Measurements from ENCODE around the gene GATA6. TPM values are rescaled to one million over a fixed set of nuclear protein-coding genes. Genes with fewer than 3 reads are reported as not detected.

GATA6 gene
- total and polyA plus RNA-seq, 2 of the 13 experiments (the other 11 are each of a cell fraction or from before 2014, with no cell fraction given) = 0.84 to 3.2 TPM

DNA sequence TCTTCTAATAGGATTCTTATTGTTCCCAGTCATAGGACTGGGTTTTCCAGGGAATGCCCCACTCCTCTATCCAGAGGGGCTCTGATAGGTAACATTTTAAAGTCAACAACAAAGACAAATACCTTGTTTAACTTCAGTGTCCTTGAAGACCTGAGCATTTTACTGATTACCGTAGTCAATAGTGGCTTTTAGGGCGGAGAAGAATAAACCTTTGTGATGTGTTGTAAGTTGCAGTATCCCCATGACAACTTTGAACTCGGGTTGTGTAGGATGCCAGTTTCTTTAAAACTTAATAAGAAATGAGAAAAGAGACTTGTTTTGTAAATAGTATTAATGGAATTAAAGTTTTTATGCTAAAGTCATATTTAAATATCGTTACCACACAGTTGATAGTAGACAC is 6.0 kb downstream of the GATA6 start (continued):
- TF ChIP-seq, protein P1, sequence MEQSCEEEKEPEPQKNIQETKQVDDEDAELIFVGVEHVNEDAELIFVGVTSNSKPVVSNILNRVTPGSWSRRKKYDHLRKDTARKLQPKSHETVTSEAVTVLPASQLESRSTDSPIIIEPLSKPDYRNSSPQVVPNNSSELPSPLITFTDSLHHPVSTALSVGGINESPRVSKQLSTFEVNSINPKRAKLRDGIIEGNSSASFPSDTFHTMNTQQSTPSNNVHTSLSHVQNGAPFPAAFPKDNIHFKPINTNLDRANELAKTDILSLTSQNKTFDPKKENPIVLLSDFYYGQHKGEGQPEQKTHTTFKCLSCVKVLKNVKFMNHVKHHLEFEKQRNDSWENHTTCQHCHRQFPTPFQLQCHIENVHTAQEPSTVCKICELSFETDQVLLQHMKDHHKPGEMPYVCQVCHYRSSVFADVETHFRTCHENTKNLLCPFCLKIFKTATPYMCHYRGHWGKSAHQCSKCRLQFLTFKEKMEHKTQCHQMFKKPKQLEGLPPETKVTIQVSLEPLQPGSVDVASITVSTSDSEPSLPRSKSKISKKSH (CRISPR knock-in tag; IDR thresholded peaks at IDR 0.05; ENCODE audit: borderline replicate concordance) = no peak
- TF ChIP-seq ZBTB40 (IDR thresholded peaks at IDR 0.05) = no peak
- TF ChIP-seq ZBTB40 (CRISPR knock-in tag; IDR thresholded peaks at IDR 0.05) = no peak
- TF ChIP-seq, protein P2, sequence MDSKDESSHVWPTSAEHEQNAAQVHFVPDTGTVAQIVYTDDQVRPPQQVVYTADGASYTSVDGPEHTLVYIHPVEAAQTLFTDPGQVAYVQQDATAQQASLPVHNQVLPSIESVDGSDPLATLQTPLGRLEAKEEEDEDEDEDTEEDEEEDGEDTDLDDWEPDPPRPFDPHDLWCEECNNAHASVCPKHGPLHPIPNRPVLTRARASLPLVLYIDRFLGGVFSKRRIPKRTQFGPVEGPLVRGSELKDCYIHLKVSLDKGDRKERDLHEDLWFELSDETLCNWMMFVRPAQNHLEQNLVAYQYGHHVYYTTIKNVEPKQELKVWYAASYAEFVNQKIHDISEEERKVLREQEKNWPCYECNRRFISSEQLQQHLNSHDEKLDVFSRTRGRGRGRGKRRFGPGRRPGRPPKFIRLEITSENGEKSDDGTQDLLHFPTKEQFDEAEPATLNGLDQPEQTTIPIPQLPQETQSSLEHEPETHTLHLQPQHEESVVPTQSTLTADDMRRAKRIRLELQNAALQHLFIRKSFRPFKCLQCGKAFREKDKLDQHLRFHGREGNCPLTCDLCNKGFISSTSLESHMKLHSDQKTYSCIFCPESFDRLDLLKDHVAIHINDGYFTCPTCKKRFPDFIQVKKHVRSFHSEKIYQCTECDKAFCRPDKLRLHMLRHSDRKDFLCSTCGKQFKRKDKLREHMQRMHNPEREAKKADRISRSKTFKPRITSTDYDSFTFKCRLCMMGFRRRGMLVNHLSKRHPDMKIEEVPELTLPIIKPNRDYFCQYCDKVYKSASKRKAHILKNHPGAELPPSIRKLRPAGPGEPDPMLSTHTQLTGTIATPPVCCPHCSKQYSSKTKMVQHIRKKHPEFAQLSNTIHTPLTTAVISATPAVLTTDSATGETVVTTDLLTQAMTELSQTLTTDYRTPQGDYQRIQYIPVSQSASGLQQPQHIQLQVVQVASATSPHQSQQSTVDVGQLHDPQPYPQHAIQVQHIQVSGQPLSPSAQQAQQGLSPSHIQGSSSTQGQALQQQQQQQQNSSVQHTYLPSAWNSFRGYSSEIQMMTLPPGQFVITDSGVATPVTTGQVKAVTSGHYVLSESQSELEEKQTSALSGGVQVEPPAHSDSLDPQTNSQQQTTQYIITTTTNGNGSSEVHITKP (CRISPR knock-in tag; IDR thresholded peaks at IDR 0.05; ENCODE audit: low read depth) = peak; percentile 33; the same call in 1 of the 2 replicates
- peak; percentile 82 for TF ChIP-seq PAXIP1 (CRISPR knock-in tag; conservative IDR thresholded peaks at IDR 0.05)
- TF ChIP-seq FOXP4 (CRISPR knock-in tag; IDR thresholded peaks at IDR 0.05) = peak; percentile 88
- TF ChIP-seq TEAD3 (CRISPR knock-in tag; optimal IDR thresholded peaks at IDR 0.05; ENCODE audit: borderline replicate concordance) = peak; percentile 29
- TF ChIP-seq PPARG (CRISPR knock-in tag; conservative IDR thresholded peaks at IDR 0.05) = 0 out of 2 replicates have a peak, but pooled peaks have one; percentile 32
